Measurements from ENCODE around the gene MAD1L1. TPM values are rescaled to one million over a fixed set of nuclear protein-coding genes. Genes with fewer than 3 reads are reported as not detected.

Gene MAD1L1
- total RNA-seq, 1 donor from 2014 or later: 32.3 TPM

- peaks cover 7% of the 10 kb centered on the region for H3K9me3 Mint-ChIP-seq (ENCODE audit: unreplicated experiment)
- Histone ChIP-seq H3K79me2 (ENCODE audit: insufficient read depth, low read length) (no peaks in the 10 kb centered on the region), H3K4me1 (ENCODE audit: insufficient read depth, low read length) (peaks cover 21% of the 10 kb centered on the region), H2AFZ (ENCODE audit: low read depth, low read length) (no peak overlapping the region), H3K9me3 (ENCODE audit: insufficient read depth, low read depth, low read length) (no peaks in the 10 kb centered on the region), H3K36me3 (ENCODE audit: insufficient read depth, low read length) (no peaks in the 10 kb centered on the region), H4K20me1 (ENCODE audit: insufficient read depth, low read length) (no peaks in the 10 kb centered on the region), H3K9ac (ENCODE audit: low read length) (no peak overlapping the region), H3K4me3 (ENCODE audit: insufficient read depth, low read depth, low read length) (no peak overlapping the region), H3K4me2 (ENCODE audit: low read length) (no peak overlapping the region), H3K27me3 (ENCODE audit: insufficient read depth, low read length) (no peaks in the 10 kb centered on the region), H3K27ac (ENCODE audit: low read depth, low read length) (no peak overlapping the region)
- TF ChIP-seq EZH2 (IDR thresholded peaks at IDR 0.05; ENCODE audit: insufficient read depth, low read length): no peak
- TF ChIP-seq CTCF (IDR thresholded peaks at IDR 0.05; ENCODE audit: insufficient read depth, low read depth, low read length): no peak
- no peak overlapping the region for H3K27ac Mint-ChIP-seq (ENCODE audit: unreplicated experiment)
- no peaks in the 10 kb centered on the region for H3K4me1 Mint-ChIP-seq (ENCODE audit: low read depth, unreplicated experiment)
- no peak for DNase-seq (ENCODE audit: low read depth)
- peaks cover 9% of the 10 kb centered on the region for H3K36me3 Mint-ChIP-seq (ENCODE audit: low read depth, unreplicated experiment)
- peaks cover 2% of the 10 kb centered on the region for H3K27me3 Mint-ChIP-seq (ENCODE audit: low read depth, unreplicated experiment)
- H3K4me3 Mint-ChIP-seq (ENCODE audit: unreplicated experiment): no peak overlapping the region
- no peak for FAIRE-seq
These were observed 323.3 kb downstream of the MAD1L1 start for GRCh38 chr7:1909476-1909875.

GRCh38 chr7:1908823-1909420 lies 323.8 kb downstream of the MAD1L1 start:
- no peak for FAIRE-seq
- Histone ChIP-seq H3K4me3 (ENCODE audit: insufficient read depth, low read depth, low read length) (no peak overlapping the region), H3K9me3 (ENCODE audit: insufficient read depth, low read depth, low read length) (no peaks in the 10 kb centered on the region), H3K27me3 (ENCODE audit: insufficient read depth, low read length) (no peaks in the 10 kb centered on the region), H3K4me1 (ENCODE audit: insufficient read depth, low read length) (peaks cover 19% of the 10 kb centered on the region), H3K79me2 (ENCODE audit: insufficient read depth, low read length) (no peaks in the 10 kb centered on the region), H3K36me3 (ENCODE audit: insufficient read depth, low read length) (no peaks in the 10 kb centered on the region), H3K4me2 (ENCODE audit: low read length) (no peak overlapping the region), H2AFZ (ENCODE audit: low read depth, low read length) (no peak overlapping the region), H4K20me1 (ENCODE audit: insufficient read depth, low read length) (no peaks in the 10 kb centered on the region), H3K9ac (ENCODE audit: low read length) (no peak overlapping the region), H3K27ac (ENCODE audit: low read depth, low read length) (no peak overlapping the region)
- TF ChIP-seq CTCF (IDR thresholded peaks at IDR 0.05; ENCODE audit: insufficient read depth, low read depth, low read length): no peak
- TF ChIP-seq EZH2 (IDR thresholded peaks at IDR 0.05; ENCODE audit: insufficient read depth, low read length): no peak
- no peak for DNase-seq (ENCODE audit: low read depth)
- Mint-ChIP-seq H3K27ac (ENCODE audit: unreplicated experiment) (no peak overlapping the region), H3K4me1 (ENCODE audit: low read depth, unreplicated experiment) (no peaks in the 10 kb centered on the region), H3K36me3 (ENCODE audit: low read depth, unreplicated experiment) (peaks cover 6% of the 10 kb centered on the region), H3K27me3 (ENCODE audit: low read depth, unreplicated experiment) (peaks cover 2% of the 10 kb centered on the region), H3K9me3 (ENCODE audit: unreplicated experiment) (peaks cover 7% of the 10 kb centered on the region), H3K4me3 (ENCODE audit: unreplicated experiment) (no peak overlapping the region)

GRCh38 chr7:1907751-1908365 lies 324.9 kb downstream of the MAD1L1 start:
- Histone ChIP-seq H3K4me2 (ENCODE audit: low read length) (no peak overlapping the region), H4K20me1 (ENCODE audit: insufficient read depth, low read length) (no peaks in the 10 kb centered on the region), H2AFZ (ENCODE audit: low read depth, low read length) (no peak overlapping the region), H3K79me2 (ENCODE audit: insufficient read depth, low read length) (no peaks in the 10 kb centered on the region), H3K4me3 (ENCODE audit: insufficient read depth, low read depth, low read length) (no peak overlapping the region), H3K27me3 (ENCODE audit: insufficient read depth, low read length) (no peaks in the 10 kb centered on the region), H3K4me1 (ENCODE audit: insufficient read depth, low read length) (peaks cover 9% of the 10 kb centered on the region), H3K9me3 (ENCODE audit: insufficient read depth, low read depth, low read length) (no peaks in the 10 kb centered on the region), H3K9ac (ENCODE audit: low read length) (no peak overlapping the region), H3K36me3 (ENCODE audit: insufficient read depth, low read length) (no peaks in the 10 kb centered on the region), H3K27ac (ENCODE audit: low read depth, low read length) (no peak overlapping the region)
- DNase-seq (ENCODE audit: low read depth) (no peak), FAIRE-seq (no peak)
- Mint-ChIP-seq H3K4me1 (ENCODE audit: low read depth, unreplicated experiment) (no peaks in the 10 kb centered on the region), H3K36me3 (ENCODE audit: low read depth, unreplicated experiment) (peaks cover 6% of the 10 kb centered on the region), H3K27ac (ENCODE audit: unreplicated experiment) (no peak overlapping the region), H3K9me3 (ENCODE audit: unreplicated experiment) (peaks cover 7% of the 10 kb centered on the region), H3K4me3 (ENCODE audit: unreplicated experiment) (no peak overlapping the region), H3K27me3 (ENCODE audit: low read depth, unreplicated experiment) (peaks cover 2% of the 10 kb centered on the region)
- TF ChIP-seq CTCF (IDR thresholded peaks at IDR 0.05; ENCODE audit: insufficient read depth, low read depth, low read length) (no peak), EZH2 (IDR thresholded peaks at IDR 0.05; ENCODE audit: insufficient read depth, low read length) (no peak)
